Stimulated activated CD4-positive, alpha-beta T cell treated with anti-CD3 and anti-CD28 coated beads, TNF-alpha, amount 100 ng/mL, for 24 hours (primary cell): ENCODE data around the gene SHISA4.
"Not testable (repeated sequence)": the region's sequence is repeated elsewhere in the genome, so short reads cannot be mapped to it uniquely, and the experiment has no call there.

Experiments used
- DNase-seq, 3 experiments: peaks; one replicate each; pipeline ENCODE4 v3.0.0-alpha.2; 2020; ENCODE audit warnings: low read depth in 3 of 3

Gene SHISA4

GRCh38 chr1:201888282-201889089 is at the start of gene SHISA4:
Gene SHISA4 (plus strand): TSS chr1:201888898. CDS start chr1:201888995, 97 bp downstream.
- no peak for DNase-seq

GRCh38 chr1:201839089-201839488 is 49.6 kb upstream of the SHISA4 start:
- DNase-seq: not testable (repeated sequence)

- no peak for DNase-seq
These were observed 48.6 kb upstream of the SHISA4 start for GRCh38 chr1:201840055-201840454.

- DNase-seq: no peak
These were observed 48.2 kb upstream of the SHISA4 start for GRCh38 chr1:201840490-201840889.

- DNase-seq: no peak
These were observed 47.3 kb upstream of the SHISA4 start for GRCh38 chr1:201841265-201841912.

GRCh38 chr1:201842472-201843027 is 46.1 kb upstream of the SHISA4 start:
- DNase-seq: no peak

GRCh38 chr1:201845331-201846083 is 43.2 kb upstream of the SHISA4 start:
- no peak for DNase-seq

GRCh38 chr1:201847150-201847549 is 41.5 kb upstream of the SHISA4 start:
- no peak for DNase-seq

GRCh38 chr1:201848230-201848629 is 40.5 kb upstream of the SHISA4 start:
- no peak for DNase-seq

- no peak for DNase-seq
These were observed 39.2 kb upstream of the SHISA4 start for GRCh38 chr1:201849372-201850052.

- no peak for DNase-seq
These were observed 38.7 kb upstream of the SHISA4 start for GRCh38 chr1:201850053-201850397.

GRCh38 chr1:201851949-201852348 is 36.7 kb upstream of the SHISA4 start:
- DNase-seq: no peak

- not testable (repeated sequence) for DNase-seq
These were observed 32.0 kb upstream of the SHISA4 start for GRCh38 chr1:201856722-201857121.

- DNase-seq: no peak
These were observed 29.3 kb upstream of the SHISA4 start for GRCh38 chr1:201859424-201859823.

- no peak for DNase-seq
These were observed 27.2 kb upstream of the SHISA4 start for GRCh38 chr1:201861448-201861847.

GRCh38 chr1:201870397-201870796 is 18.3 kb upstream of the SHISA4 start:
- no peak for DNase-seq

- DNase-seq: no peak
These were observed 14.0 kb upstream of the SHISA4 start for GRCh38 chr1:201874672-201875071.

- no peak for DNase-seq
These were observed 12.4 kb upstream of the SHISA4 start for GRCh38 chr1:201876148-201876818.

GRCh38 chr1:201877877-201878401 is 10.8 kb upstream of the SHISA4 start:
- DNase-seq: no peak

GRCh38 chr1:201880928-201881571 is 7.6 kb upstream of the SHISA4 start:
- DNase-seq: no peak
